ENCODE results near the gene ICA1. TPM values are rescaled to one million over a fixed set of nuclear protein-coding genes. Genes with fewer than 3 reads are reported as not detected.
"Not testable (repeated sequence)": the region's sequence is repeated elsewhere in the genome, so short reads cannot be mapped to it uniquely, and the experiment has no call there.

The ICA1 gene
- total RNA-seq, 1 donor from 2014 or later, result 27.0 TPM

DNA sequence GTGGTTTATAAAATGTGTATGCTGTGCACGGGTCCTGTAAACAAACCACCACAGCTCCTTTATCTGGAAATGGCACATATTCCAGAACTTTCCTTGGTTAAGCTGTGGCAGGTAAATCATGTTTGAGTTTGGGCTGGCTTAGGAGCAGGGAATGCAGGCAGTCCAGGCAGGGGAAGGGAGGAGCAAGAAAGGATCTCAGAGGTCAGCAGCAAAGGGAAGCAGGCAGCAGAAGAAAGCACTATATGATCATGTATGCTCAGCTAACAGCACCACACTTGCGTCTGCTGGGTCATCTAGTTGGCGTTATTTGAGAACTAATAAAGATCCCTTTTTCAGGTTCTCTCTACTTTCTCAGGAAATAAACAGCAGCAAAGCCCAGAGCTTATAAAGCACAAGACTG lies 7.8 kb downstream of the ICA1 start:
- H3K27me3 ChIP-seq, result no peaks in the 10 kb centered on the region
- intact Hi-C loops (cut with DNase I), result no loop called here
- no peaks in the 10 kb centered on the region for H3K4me1 ChIP-seq
- DNase-seq (no peak), ATAC-seq (no peak)
- H3K4me3 ChIP-seq, result no peak overlapping the region
- H3K27ac ChIP-seq, result no peak overlapping the region
- H3K36me3 ChIP-seq, result no peaks in the 10 kb centered on the region
- TF ChIP-seq, protein P1, sequence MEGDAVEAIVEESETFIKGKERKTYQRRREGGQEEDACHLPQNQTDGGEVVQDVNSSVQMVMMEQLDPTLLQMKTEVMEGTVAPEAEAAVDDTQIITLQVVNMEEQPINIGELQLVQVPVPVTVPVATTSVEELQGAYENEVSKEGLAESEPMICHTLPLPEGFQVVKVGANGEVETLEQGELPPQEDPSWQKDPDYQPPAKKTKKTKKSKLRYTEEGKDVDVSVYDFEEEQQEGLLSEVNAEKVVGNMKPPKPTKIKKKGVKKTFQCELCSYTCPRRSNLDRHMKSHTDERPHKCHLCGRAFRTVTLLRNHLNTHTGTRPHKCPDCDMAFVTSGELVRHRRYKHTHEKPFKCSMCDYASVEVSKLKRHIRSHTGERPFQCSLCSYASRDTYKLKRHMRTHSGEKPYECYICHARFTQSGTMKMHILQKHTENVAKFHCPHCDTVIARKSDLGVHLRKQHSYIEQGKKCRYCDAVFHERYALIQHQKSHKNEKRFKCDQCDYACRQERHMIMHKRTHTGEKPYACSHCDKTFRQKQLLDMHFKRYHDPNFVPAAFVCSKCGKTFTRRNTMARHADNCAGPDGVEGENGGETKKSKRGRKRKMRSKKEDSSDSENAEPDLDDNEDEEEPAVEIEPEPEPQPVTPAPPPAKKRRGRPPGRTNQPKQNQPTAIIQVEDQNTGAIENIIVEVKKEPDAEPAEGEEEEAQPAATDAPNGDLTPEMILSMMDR (IDR thresholded peaks at IDR 0.05), result no peak
- H3K9me3 ChIP-seq, result no peaks in the 10 kb centered on the region

DNA sequence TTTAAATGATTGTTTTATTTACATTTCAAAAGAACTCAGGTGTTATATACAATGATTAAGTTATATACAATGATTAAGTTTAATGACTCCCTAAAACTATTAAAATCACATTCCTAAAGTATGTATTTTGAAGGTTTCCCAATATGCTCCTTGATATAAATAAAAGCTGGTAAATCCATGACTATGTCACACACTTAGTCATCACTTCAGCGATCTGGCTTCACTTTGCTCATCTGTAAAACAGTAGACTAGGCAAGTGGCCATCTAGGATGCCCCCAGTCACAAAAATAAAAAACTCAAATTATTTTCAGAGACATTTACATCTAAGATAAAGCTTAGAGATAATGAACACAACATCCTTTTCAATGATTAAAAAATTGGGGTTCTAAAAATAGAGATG lies 10.8 kb downstream of the ICA1 start:
- TF ChIP-seq, protein P1 (IDR thresholded peaks at IDR 0.05), result no peak
- intact Hi-C loops (cut with DNase I), result no loop called here
- DNase-seq, result no peak

DNA sequence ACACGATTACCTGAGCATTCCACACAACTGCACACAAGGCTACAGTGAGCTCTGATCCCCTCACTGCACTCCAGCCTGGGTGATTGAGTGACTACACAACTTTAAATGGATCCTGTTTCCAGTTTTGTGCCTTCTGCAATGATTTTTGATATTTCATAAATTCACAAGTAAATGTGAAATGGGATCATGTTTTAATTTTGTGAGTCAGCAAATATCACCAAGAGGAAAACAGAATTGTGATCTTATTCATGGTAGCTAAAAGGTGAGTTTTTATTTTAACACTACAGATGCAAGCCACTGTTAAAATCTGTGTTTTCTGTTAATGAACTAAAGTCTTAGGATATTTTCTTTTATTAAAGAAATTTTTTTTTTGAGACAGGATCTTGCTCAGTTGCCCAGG lies 11.4 kb downstream of the ICA1 start:
- H3K27me3 ChIP-seq, result no peaks in the 10 kb centered on the region
- intact Hi-C loops (cut with DNase I), result no loop called here
- ATAC-seq (no peak), DNase-seq (no peak)
- H3K4me1 ChIP-seq, result no peaks in the 10 kb centered on the region
- H3K27ac ChIP-seq, result no peak overlapping the region
- no peak overlapping the region for H3K4me3 ChIP-seq
- no peaks in the 10 kb centered on the region for H3K36me3 ChIP-seq
- TF ChIP-seq, protein P1 (IDR thresholded peaks at IDR 0.05), result no peak
- no peaks in the 10 kb centered on the region for H3K9me3 ChIP-seq

More for the DNA sequence above, 10.8 kb downstream of the ICA1 start:
- no peaks in the 10 kb centered on the region for H3K4me1 ChIP-seq
- no peak overlapping the region for H3K27ac ChIP-seq
- no peaks in the 10 kb centered on the region for H3K27me3 ChIP-seq
- no peaks in the 10 kb centered on the region for H3K36me3 ChIP-seq
- ATAC-seq, result no peak
- no peaks in the 10 kb centered on the region for H3K9me3 ChIP-seq
- no peak overlapping the region for H3K4me3 ChIP-seq

DNA sequence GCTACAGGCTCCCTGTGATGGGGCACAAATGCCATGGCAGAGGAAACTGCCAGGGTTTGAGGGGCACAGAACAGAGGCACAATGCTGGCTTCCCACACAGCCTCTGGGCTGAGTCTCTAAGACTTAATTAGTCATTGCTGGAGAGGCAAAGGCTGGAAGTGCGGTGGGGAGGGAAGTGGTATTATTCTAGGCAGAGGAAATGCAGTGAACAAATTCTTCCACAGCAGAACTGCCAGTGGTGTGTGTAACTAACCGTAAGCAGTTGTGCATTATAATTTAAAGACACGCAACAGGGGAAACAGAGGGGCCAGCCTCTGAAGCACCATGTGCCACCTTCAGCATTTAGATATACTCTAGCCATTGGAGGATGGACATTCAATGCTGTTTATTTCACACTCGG lies 12.8 kb downstream of the ICA1 start:
- ATAC-seq (peak; percentile 13), DNase-seq (no peak)
- no peak overlapping the region for H3K4me3 ChIP-seq
- intact Hi-C loops (cut with DNase I), result no loop called here
- no peaks in the 10 kb centered on the region for H3K4me1 ChIP-seq
- TF ChIP-seq, protein P1 (IDR thresholded peaks at IDR 0.05), result no peak
- no peaks in the 10 kb centered on the region for H3K36me3 ChIP-seq
- H3K27ac ChIP-seq, result no peak overlapping the region
- H3K9me3 ChIP-seq, result no peaks in the 10 kb centered on the region
- no peaks in the 10 kb centered on the region for H3K27me3 ChIP-seq

DNA sequence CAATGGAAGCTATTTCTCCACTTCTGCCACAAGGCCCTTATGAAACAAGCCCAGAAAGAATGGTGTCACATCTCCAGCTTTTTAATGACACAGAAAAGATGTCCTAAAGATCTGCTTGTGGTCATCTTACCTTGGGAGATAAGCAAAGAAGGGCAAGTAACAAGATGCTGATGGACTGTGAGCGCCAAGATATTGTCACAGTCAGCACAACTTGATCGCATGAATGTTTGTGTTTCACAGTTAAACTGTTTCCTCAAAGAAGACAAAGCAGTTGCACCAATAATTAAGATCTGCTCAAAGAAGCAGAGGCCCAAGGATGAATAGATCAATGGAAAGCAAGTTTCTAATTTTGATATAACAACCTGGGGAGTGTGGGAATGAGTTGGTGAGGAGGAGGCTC lies 15.9 kb downstream of the ICA1 start:
- H3K27me3 ChIP-seq, result no peaks in the 10 kb centered on the region
- DNase-seq, result no peak
- intact Hi-C loops (cut with DNase I), result no loop called here
- no peak overlapping the region for H3K27ac ChIP-seq
- H3K4me1 ChIP-seq, result no peaks in the 10 kb centered on the region
- ATAC-seq, result no peak
- H3K4me3 ChIP-seq, result no peak overlapping the region
- H3K36me3 ChIP-seq, result no peaks in the 10 kb centered on the region
- no peaks in the 10 kb centered on the region for H3K9me3 ChIP-seq
- TF ChIP-seq, protein P1 (IDR thresholded peaks at IDR 0.05), result no peak

DNA sequence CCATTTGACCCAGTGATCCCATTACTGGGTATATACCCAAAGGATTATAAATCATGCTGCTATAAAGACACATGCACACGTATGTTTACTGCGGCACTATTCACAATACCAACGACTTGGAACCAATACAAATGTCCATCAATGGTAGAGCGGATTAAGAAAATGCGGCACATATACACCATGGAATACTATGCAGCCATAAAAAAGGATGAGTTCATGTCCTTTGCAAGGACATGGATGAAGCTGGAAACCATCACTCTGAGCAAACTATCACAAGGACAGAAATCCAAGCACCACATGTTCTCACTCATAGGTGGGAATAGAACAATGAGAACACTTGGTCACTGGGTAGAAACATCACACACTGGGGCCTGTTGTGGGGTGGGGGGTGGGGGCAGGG lies 16.9 kb downstream of the ICA1 start:
- ATAC-seq; H3K9me3 ChIP-seq; H3K27me3 ChIP-seq; DNase-seq; H3K27ac ChIP-seq; H3K4me3 ChIP-seq; H3K4me1 ChIP-seq; H3K36me3 ChIP-seq; intact Hi-C loops (cut with DNase I): not testable (repeated sequence)

DNA sequence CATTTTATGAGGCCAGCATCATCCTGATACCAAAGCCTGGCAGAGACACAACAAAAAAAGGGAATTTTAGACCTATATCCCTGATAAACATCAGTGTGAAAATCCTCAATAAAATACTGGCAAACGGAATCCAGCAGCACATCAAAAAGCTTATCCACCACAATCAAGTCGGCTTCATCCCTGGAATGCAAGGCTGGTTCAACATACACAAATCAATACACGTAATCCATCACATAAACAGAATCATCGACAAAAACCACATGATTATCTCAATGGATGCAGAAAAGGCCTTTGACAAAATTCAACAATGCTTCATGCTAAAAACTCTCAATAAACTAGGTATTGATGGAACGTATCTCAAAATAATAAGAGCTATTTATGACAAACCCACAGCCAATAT lies 18.9 kb downstream of the ICA1 start:
- not testable (repeated sequence) for DNase-seq

DNA sequence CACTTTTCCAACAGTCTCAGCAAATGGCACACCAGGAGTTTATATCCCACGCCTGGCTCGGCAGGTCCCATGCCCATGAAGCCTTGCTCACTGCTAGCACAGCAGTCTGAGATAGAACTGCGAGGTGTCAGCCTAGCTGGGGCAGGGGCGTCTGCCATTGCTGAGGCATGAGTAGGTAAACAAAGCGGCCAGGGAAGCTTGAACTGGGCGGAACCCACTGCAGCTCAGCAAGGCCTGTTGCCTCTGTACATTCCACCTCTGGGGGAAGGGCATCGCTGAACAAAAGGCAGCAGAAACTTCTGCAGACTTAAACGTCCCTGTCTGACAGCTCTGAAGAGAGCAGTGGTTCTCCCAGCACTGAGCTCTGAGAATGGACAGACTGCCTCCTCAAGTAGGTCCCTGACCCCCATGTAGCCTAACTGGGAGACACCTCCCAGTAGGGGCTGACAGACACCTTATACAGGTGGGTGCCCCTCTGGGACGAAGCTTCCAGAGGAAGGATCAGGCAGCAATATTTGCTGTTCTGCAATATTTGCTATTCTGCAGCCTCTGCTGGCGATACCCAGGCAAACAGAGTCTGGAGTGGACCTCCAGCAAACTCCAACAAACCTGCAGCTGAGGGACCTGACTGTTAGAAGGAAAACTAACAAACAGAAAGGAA lies 22.1 kb downstream of the ICA1 start:
- H3K4me1 ChIP-seq; H3K27me3 ChIP-seq; intact Hi-C loops (cut with DNase I); DNase-seq; H3K36me3 ChIP-seq; H3K9me3 ChIP-seq; ATAC-seq; H3K4me3 ChIP-seq; H3K27ac ChIP-seq: not testable (repeated sequence)

More for the DNA sequence above, 18.9 kb downstream of the ICA1 start:
- H3K4me3 ChIP-seq; H3K27me3 ChIP-seq; H3K9me3 ChIP-seq; H3K36me3 ChIP-seq; H3K27ac ChIP-seq; H3K4me1 ChIP-seq; intact Hi-C loops (cut with DNase I); ATAC-seq: not testable (repeated sequence)

Data from upper lobe of right lung (tissue), 1 donor.